Measurements from ENCODE around the gene EBF3.

The EBF3 gene

DNA sequence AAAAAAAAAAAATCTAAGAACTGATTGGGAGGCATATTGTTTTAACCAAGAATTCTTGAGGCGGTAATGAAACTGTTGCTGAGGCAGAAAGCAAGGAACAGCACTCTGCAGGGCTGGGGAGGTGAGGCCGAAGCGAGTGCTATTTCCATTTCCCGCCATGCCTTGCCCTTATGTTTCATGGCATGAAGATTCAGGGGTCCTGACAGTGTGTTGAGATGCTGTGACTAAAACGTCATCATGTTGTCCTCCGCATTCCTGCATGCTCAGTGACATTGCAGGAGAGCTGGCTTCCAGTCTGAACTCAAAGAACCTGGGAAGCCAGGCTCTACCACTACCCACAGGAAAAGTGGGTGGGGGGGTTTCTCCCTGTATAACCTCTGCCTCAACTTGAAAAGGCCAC lies 85.2 kb downstream of the EBF3 start:
- no peak for DNase-seq (ENCODE audit: low read depth, low spot score)
- no peaks in the 10 kb centered on the region for H3K27me3 ChIP-seq (ENCODE audit: control insufficient read depth, insufficient read depth, low read length)
- no peak overlapping the region for H3K4me3 ChIP-seq (ENCODE audit: low read length)
- H3K9me3 ChIP-seq (ENCODE audit: control insufficient read depth, insufficient read depth, low read length): no peaks in the 10 kb centered on the region
- H3K4me1 ChIP-seq (ENCODE audit: control insufficient read depth, insufficient read depth, low read length): no peaks in the 10 kb centered on the region
- H3K27ac ChIP-seq (ENCODE audit: low read length): no peak overlapping the region
- no CpG with 5 or more reads among the region's 6 CpGs for WGBS (ENCODE audit: insufficient coverage, insufficient read length)
- H3K36me3 ChIP-seq (ENCODE audit: control insufficient read depth, insufficient read depth, low read length): no peaks in the 10 kb centered on the region

DNA sequence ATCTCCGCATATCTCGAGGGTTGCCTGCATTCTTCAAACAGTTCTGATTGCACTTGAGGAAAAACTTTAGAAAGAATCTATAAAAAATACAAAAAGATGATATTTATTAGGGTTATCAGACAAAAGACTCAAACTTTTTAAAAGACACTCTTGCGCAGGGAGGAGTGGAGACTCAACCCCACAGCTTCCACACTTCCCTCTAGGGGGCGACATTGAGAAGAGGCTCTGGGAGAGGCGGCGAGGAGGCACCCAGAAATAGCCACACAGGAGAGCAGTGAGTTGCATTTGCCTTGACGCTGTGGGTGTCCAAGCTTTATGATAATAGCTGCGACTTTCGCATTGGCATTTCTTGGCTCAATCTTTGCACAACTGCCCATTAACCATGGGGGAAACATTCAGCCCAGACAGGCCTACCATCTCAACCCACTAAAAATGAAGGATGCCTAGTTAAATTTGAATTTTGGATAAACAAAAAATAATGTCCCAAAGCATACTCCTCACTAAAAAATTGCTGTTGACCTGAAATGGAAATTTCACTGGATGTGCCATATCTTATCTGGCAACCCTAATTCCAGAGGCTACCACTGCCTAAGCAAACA lies 86.2 kb downstream of the EBF3 start:
- no peaks in the 10 kb centered on the region for H3K27me3 ChIP-seq (ENCODE audit: control insufficient read depth, insufficient read depth, low read length)
- no peak overlapping the region for H3K27ac ChIP-seq (ENCODE audit: low read length)
- H3K4me1 ChIP-seq (ENCODE audit: control insufficient read depth, insufficient read depth, low read length): no peaks in the 10 kb centered on the region
- H3K4me3 ChIP-seq (ENCODE audit: low read length): no peak overlapping the region
- H3K9me3 ChIP-seq (ENCODE audit: control insufficient read depth, insufficient read depth, low read length): no peaks in the 10 kb centered on the region
- H3K36me3 ChIP-seq (ENCODE audit: control insufficient read depth, insufficient read depth, low read length): no peaks in the 10 kb centered on the region
- no CpG with 5 or more reads among the region's 9 CpGs for WGBS (ENCODE audit: insufficient coverage, insufficient read length)
- no peak for DNase-seq (ENCODE audit: low read depth, low spot score)

GRCh38 chr10:129876838-129877237 lies 87.2 kb downstream of the EBF3 start:
- no peak overlapping the region for H3K27ac ChIP-seq (ENCODE audit: low read length)
- WGBS (ENCODE audit: insufficient coverage, insufficient read length): no CpG with 5 or more reads among the region's 5 CpGs
- no peak overlapping the region for H3K4me3 ChIP-seq (ENCODE audit: low read length)
- H3K36me3 ChIP-seq (ENCODE audit: control insufficient read depth, insufficient read depth, low read length): no peaks in the 10 kb centered on the region
- no peaks in the 10 kb centered on the region for H3K4me1 ChIP-seq (ENCODE audit: control insufficient read depth, insufficient read depth, low read length)
- H3K27me3 ChIP-seq (ENCODE audit: control insufficient read depth, insufficient read depth, low read length): no peaks in the 10 kb centered on the region
- DNase-seq (ENCODE audit: low read depth, low spot score): no peak
- H3K9me3 ChIP-seq (ENCODE audit: control insufficient read depth, insufficient read depth, low read length): no peaks in the 10 kb centered on the region

- no peak overlapping the region for H3K27ac ChIP-seq (ENCODE audit: low read length)
- no peak for DNase-seq (ENCODE audit: low read depth, low spot score)
- no peak overlapping the region for H3K4me3 ChIP-seq (ENCODE audit: low read length)
- no peaks in the 10 kb centered on the region for H3K9me3 ChIP-seq (ENCODE audit: control insufficient read depth, insufficient read depth, low read length)
- H3K4me1 ChIP-seq (ENCODE audit: control insufficient read depth, insufficient read depth, low read length): no peaks in the 10 kb centered on the region
- H3K36me3 ChIP-seq (ENCODE audit: control insufficient read depth, insufficient read depth, low read length): no peaks in the 10 kb centered on the region
- H3K27me3 ChIP-seq (ENCODE audit: control insufficient read depth, insufficient read depth, low read length): no peaks in the 10 kb centered on the region
- WGBS (ENCODE audit: insufficient coverage, insufficient read length): no CpG with 5 or more reads among the region's 11 CpGs
Observed at GRCh38 chr10:129875993-129876726, 87.9 kb downstream of the EBF3 start.

- Histone ChIP-seq H3K27ac (ENCODE audit: low read length) (no peak overlapping the region), H3K4me3 (ENCODE audit: low read length) (no peak overlapping the region), H3K27me3 (ENCODE audit: control insufficient read depth, insufficient read depth, low read length) (no peaks in the 10 kb centered on the region), H3K4me1 (ENCODE audit: control insufficient read depth, insufficient read depth, low read length) (peaks cover 1% of the 10 kb centered on the region; the same call in 1 of the 2 replicates), H3K9me3 (ENCODE audit: control insufficient read depth, insufficient read depth, low read length) (no peaks in the 10 kb centered on the region), H3K36me3 (ENCODE audit: control insufficient read depth, insufficient read depth, low read length) (no peaks in the 10 kb centered on the region)
- no peak for DNase-seq (ENCODE audit: low read depth, low spot score)
- WGBS (ENCODE audit: insufficient coverage, insufficient read length): no CpG with 5 or more reads among the region's 16 CpGs
Observed at GRCh38 chr10:129873351-129873750, 90.7 kb downstream of the EBF3 start.

DNA sequence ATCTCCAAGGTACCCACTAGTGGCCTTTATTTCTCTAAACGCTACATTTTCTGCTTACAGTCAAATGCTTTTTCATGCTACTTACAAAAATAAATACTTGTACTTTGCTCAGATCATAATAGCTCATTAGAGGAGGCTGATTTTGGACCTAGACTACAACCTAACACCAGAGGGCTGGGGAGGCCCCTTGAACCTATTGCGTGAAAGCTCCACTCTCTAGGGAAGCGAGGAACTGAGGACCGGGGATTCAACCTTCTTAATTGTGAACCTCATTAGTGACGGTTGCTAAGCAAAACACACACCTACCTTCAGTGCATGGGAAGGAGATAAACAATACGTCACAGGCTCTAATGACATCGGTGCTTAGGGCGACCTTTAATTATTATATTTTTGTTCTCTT lies 92.1 kb downstream of the EBF3 start:
- H3K36me3 ChIP-seq (ENCODE audit: control insufficient read depth, insufficient read depth, low read length): no peaks in the 10 kb centered on the region
- H3K4me3 ChIP-seq (ENCODE audit: low read length): no peak overlapping the region
- H3K27me3 ChIP-seq (ENCODE audit: control insufficient read depth, insufficient read depth, low read length): no peaks in the 10 kb centered on the region
- no CpG with 5 or more reads among the region's 8 CpGs for WGBS (ENCODE audit: insufficient coverage, insufficient read length)
- H3K4me1 ChIP-seq (ENCODE audit: control insufficient read depth, insufficient read depth, low read length): peaks cover 1% of the 10 kb centered on the region; the same call in 1 of the 2 replicates
- H3K27ac ChIP-seq (ENCODE audit: low read length): no peak overlapping the region
- DNase-seq (ENCODE audit: low read depth, low spot score): no peak
- no peaks in the 10 kb centered on the region for H3K9me3 ChIP-seq (ENCODE audit: control insufficient read depth, insufficient read depth, low read length)

DNA sequence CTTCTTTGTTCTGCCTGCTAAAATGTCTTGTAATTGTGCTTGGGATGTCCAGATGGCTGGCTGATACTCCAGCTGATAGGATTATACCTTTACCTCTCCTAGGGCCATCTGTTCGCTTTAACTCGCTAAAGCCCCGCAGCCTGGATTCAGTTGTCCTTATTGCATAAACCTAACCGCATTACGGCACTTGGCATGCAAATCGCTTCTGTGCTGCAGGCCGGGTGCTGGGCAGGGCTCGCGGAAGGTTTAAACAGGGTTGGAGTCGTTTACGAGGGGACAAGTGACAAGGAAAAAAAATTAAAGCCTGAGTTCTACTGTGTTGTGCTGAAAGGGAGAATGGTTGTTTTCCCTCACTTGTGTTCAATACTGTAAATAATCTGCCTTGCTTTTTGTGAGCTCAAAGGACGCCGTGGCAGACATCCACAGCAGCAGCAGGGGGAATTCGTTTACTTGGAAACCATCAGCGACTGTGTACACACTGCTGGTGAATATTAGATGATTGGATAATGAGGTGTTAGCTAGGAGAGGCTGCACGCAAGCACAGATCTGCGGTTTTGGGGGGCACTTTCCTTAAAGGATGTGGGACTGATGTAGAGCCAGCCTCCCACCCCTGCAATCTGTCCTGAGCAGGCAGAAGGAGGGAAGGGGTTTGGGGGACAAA lies 93.0 kb downstream of the EBF3 start:
- no peak for DNase-seq (ENCODE audit: low read depth, low spot score)
- H3K36me3 ChIP-seq (ENCODE audit: control insufficient read depth, insufficient read depth, low read length): no peaks in the 10 kb centered on the region

GRCh38 chr10:129870474-129870757 lies 93.7 kb downstream of the EBF3 start:
- Histone ChIP-seq H3K4me1 (ENCODE audit: control insufficient read depth, insufficient read depth, low read length) (peaks cover 1% of the 10 kb centered on the region; the same call in 1 of the 2 replicates), H3K9me3 (ENCODE audit: control insufficient read depth, insufficient read depth, low read length) (no peaks in the 10 kb centered on the region), H3K27ac (ENCODE audit: low read length) (no peak overlapping the region), H3K36me3 (ENCODE audit: control insufficient read depth, insufficient read depth, low read length) (no peaks in the 10 kb centered on the region), H3K4me3 (ENCODE audit: low read length) (no peak overlapping the region), H3K27me3 (ENCODE audit: control insufficient read depth, insufficient read depth, low read length) (no peaks in the 10 kb centered on the region)
- DNase-seq (ENCODE audit: low read depth, low spot score): no peak
- WGBS (ENCODE audit: insufficient coverage, insufficient read length): no CpG with 5 or more reads among the region's 13 CpGs

More for the DNA sequence above, 93.0 kb downstream of the EBF3 start:
- Histone ChIP-seq H3K4me3 (ENCODE audit: low read length) (no peak overlapping the region), H3K4me1 (ENCODE audit: control insufficient read depth, insufficient read depth, low read length) (peaks cover 1% of the 10 kb centered on the region; the same call in 1 of the 2 replicates), H3K9me3 (ENCODE audit: control insufficient read depth, insufficient read depth, low read length) (no peaks in the 10 kb centered on the region), H3K27me3 (ENCODE audit: control insufficient read depth, insufficient read depth, low read length) (no peaks in the 10 kb centered on the region), H3K27ac (ENCODE audit: low read length) (no peak overlapping the region)
- WGBS (ENCODE audit: insufficient coverage, insufficient read length): no CpG with 5 or more reads among the region's 17 CpGs

- Histone ChIP-seq H3K27ac (ENCODE audit: low read length) (no peak overlapping the region), H3K36me3 (ENCODE audit: control insufficient read depth, insufficient read depth, low read length) (no peaks in the 10 kb centered on the region), H3K4me1 (ENCODE audit: control insufficient read depth, insufficient read depth, low read length) (peaks cover 1% of the 10 kb centered on the region; the same call in 1 of the 2 replicates), H3K9me3 (ENCODE audit: control insufficient read depth, insufficient read depth, low read length) (no peaks in the 10 kb centered on the region), H3K27me3 (ENCODE audit: control insufficient read depth, insufficient read depth, low read length) (no peaks in the 10 kb centered on the region), H3K4me3 (ENCODE audit: low read length) (no peak overlapping the region)
- WGBS (ENCODE audit: insufficient coverage, insufficient read length): no CpG with 5 or more reads among the region's 22 CpGs
- DNase-seq (ENCODE audit: low read depth, low spot score): no peak
Observed at GRCh38 chr10:129869596-129870473, 94.2 kb downstream of the EBF3 start.

GRCh38 chr10:129868449-129869035 lies 95.5 kb downstream of the EBF3 start:
- Histone ChIP-seq H3K4me1 (ENCODE audit: control insufficient read depth, insufficient read depth, low read length) (peaks cover 2% of the 10 kb centered on the region; the same call in 1 of the 2 replicates), H3K36me3 (ENCODE audit: control insufficient read depth, insufficient read depth, low read length) (no peaks in the 10 kb centered on the region), H3K27me3 (ENCODE audit: control insufficient read depth, insufficient read depth, low read length) (no peaks in the 10 kb centered on the region), H3K4me3 (ENCODE audit: low read length) (no peak overlapping the region), H3K9me3 (ENCODE audit: control insufficient read depth, insufficient read depth, low read length) (no peaks in the 10 kb centered on the region), H3K27ac (ENCODE audit: low read length) (no peak overlapping the region)
- WGBS (ENCODE audit: insufficient coverage, insufficient read length): no CpG with 5 or more reads among the region's 18 CpGs
- no peak for DNase-seq (ENCODE audit: low read depth, low spot score)

Data from iPS DF 6.9 (cell line).